ENCODE measurements around the gene ACACA.

GRCh38 chr17:37299257-37299980 lies 107.2 kb downstream of the ACACA start:
- TF ChIP-seq EZH2 (optimal IDR thresholded peaks at IDR 0.05; ENCODE audit: low read depth, low read length) (no peak), EZH2phosphoT487 (IDR thresholded peaks at IDR 0.05; ENCODE audit: low read length) (no peak)
- TF ChIP-seq, protein P1, sequence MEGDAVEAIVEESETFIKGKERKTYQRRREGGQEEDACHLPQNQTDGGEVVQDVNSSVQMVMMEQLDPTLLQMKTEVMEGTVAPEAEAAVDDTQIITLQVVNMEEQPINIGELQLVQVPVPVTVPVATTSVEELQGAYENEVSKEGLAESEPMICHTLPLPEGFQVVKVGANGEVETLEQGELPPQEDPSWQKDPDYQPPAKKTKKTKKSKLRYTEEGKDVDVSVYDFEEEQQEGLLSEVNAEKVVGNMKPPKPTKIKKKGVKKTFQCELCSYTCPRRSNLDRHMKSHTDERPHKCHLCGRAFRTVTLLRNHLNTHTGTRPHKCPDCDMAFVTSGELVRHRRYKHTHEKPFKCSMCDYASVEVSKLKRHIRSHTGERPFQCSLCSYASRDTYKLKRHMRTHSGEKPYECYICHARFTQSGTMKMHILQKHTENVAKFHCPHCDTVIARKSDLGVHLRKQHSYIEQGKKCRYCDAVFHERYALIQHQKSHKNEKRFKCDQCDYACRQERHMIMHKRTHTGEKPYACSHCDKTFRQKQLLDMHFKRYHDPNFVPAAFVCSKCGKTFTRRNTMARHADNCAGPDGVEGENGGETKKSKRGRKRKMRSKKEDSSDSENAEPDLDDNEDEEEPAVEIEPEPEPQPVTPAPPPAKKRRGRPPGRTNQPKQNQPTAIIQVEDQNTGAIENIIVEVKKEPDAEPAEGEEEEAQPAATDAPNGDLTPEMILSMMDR (IDR thresholded peaks at IDR 0.05; ENCODE audit: low read length), result no peak

Data from MM.1S (cell line).